Spleen (tissue), 11 donors: ENCODE measurements around the gene PSMA7. TPM values are rescaled to one million over a fixed set of nuclear protein-coding genes. Genes with fewer than 3 reads are reported as not detected.

Experiments used
- DNase-seq: peaks from one replicate; pipeline ENCODE4 v3.0.0-alpha.2; 2020
- H3K27ac ChIP-seq, 8 donors: fragments of 200-600 bp; sonication (generic) in 7 of 8; 1 replicate in 4 of 8; 2 replicates in 4 of 8; pipeline versions ENCODE4 v1.5.0 to v1.8.0; 2016 to 2021; ENCODE audit warnings: inconsistent platforms in 4 of 8, mild to moderate bottlenecking in 4 of 8, moderate library complexity in 1 of 8
- H3K27me3 ChIP-seq, 7 donors: fragments of 200-600 bp; sonication (generic) in 6 of 7; replicated peaks in 1 of 7; 1 replicate in 4 of 7; 2 replicates in 3 of 7; pipeline versions ENCODE4 v1.5.0 to v1.8.0; 2016 to 2021; ENCODE audit warnings: inconsistent platforms in 3 of 7, mild to moderate bottlenecking in 1 of 7
- H3K36me3 ChIP-seq, 6 donors: fragments of 200-600 bp; sonication (generic) in 5 of 6; 1 replicate in 4 of 6; 2 replicates in 2 of 6; pipeline versions ENCODE4 v1.5.0 to v1.8.0; 2016 to 2021; ENCODE audit warnings: inconsistent platforms in 2 of 6
- H3K4me1 ChIP-seq, 6 donors: fragments of 200-600 bp; sonication (generic) in 5 of 6; 1 replicate in 3 of 6; 2 replicates in 3 of 6; pipeline versions ENCODE4 v1.5.0 to v1.8.0; 2016 to 2021; ENCODE audit warnings: inconsistent platforms in 3 of 6
- H3K4me3 ChIP-seq, 8 donors: fragments of 200-600 bp; sonication (generic) in 7 of 8; 1 replicate in 4 of 8; 2 replicates in 4 of 8; pipeline versions ENCODE4 v1.5.0 to v1.8.0; 2016 to 2021; ENCODE audit warnings: inconsistent platforms in 4 of 8, mild to moderate bottlenecking in 4 of 8, moderate library complexity in 2 of 8
- H3K9me3 ChIP-seq, 8 donors: fragments of 200-600 bp; sonication (generic) in 7 of 8; 1 replicate in 4 of 8; 2 replicates in 4 of 8; pipeline versions ENCODE4 v1.5.0 to v1.8.0; 2016 to 2021; ENCODE audit warnings: inconsistent platforms in 4 of 8
- CTCF ChIP-seq, 11 experiments: fragments of 200-600 bp in 7 of 11; fragments of 450-650 bp in 4 of 11; sonication (generic) in 4 of 11; IDR thresholded peaks in 8 of 11; conservative IDR thresholded peaks in 3 of 11; 1 replicate in 7 of 11; 2 replicates in 4 of 11; pipeline versions ENCODE4 v1.4.0 to v1.8.0; 2016 to 2021; ENCODE audit warnings: antibody characterized with exemption in 11 of 11, inconsistent platforms in 4 of 11, mild to moderate bottlenecking in 1 of 11
- POLR2A ChIP-seq, 3 donors: fragments of 450-650 bp; IDR thresholded peaks; one replicate each; pipeline ENCODE4 v1.5.1; 2017; ENCODE audit warnings: antibody characterized with exemption in 3 of 3, mild to moderate bottlenecking in 1 of 3
- POLR2AphosphoS5 ChIP-seq, 3 donors: sonication (generic); formaldehyde crosslinking; IDR thresholded peaks; one replicate each; pipeline ENCODE4 v1.5.1; 2017; ENCODE audit warnings: antibody characterized with exemption in 3 of 3
- WGBS, 5 donors: extraction: QIAGEN DNeasy Blood & Tissue Kit in 3 of 5; methylation state at CpG; one replicate each; pipeline versions ENCODE4 v1.1.5 to v1.1.7; 2013 to 2018; 5-methylcytosine and 5-hydroxymethylcytosine counted together
- intact Hi-C: fragments of 100-400 bp; cut with DNase I; formaldehyde crosslinking; loops from one replicate; pipeline ENCODE4 v1.15.0; 2023; ENCODE audit warnings: low total_unique reads
- polyA plus RNA-seq, 3 donors: library from polyadenylated mRNA; stranded (reverse); fragments of 200-250 nt; gene quantifications; one replicate each; pipeline ENCODE4 v1.2.1, GENCODE V29; 2013
- total RNA-seq, 7 donors: library from RNA; depleted of rRNA in 3 of 7; stranded (reverse); fragments of >200 nt in 3 of 7; fragmentation: NEBNext Ultra II Directional in 4 of 7; extraction: Animal tissue kit (Norgen Biotek cat#: 25700) in 4 of 7; gene quantifications; one replicate each; pipeline versions ENCODE4 v1.1.0 to v1.2.1, GENCODE V29; 2016 to 2021
- donor health status: healthy with polysubstance abuse.
- donor health status: DM: no; HTN: no; CAD: no; lungs with moderate emphysema.
- donor health status: DM: no; HTN: no; CAD: no.
- donor health status: Bipolar disorder and iron deficiency.
- donor health status: healthy.
- donor health status: DM: no; HTN: no; CAD: no.
- donor health status: DM: yes; HTN: yes; CAD: no.

Gene PSMA7
- total and polyA plus RNA-seq, 10 donors, result 157 to 281 (median 184) TPM

- peaks cover 4 to 85% (median 36%) of the 10 kb centered on the region in 6 donors for H3K4me1 ChIP-seq
- H3K9me3 ChIP-seq, result no peaks in the 10 kb centered on the region
- intact Hi-C loops, result no loop called here
- H3K4me3 ChIP-seq, result no peak overlapping the region
- TF ChIP-seq CTCF (IDR thresholded peaks at IDR 0.05 in 8 of 11, conservative IDR thresholded peaks at IDR 0.05 in 3 of 11) (no peak), POLR2A (IDR thresholded peaks at IDR 0.05) (no peak), POLR2AphosphoS5 (IDR thresholded peaks at IDR 0.05) (no peak)
- no peaks in the 10 kb centered on the region for H3K27me3 ChIP-seq
- no peak overlapping the region for H3K27ac ChIP-seq
- 90 to 94% (median 94%) methylated on average over 6 of the region's 6 CpGs for WGBS, 5 donors
- no peak for DNase-seq
- peaks cover 0 to 96% (median 78%) of the 10 kb centered on the region in 6 donors for H3K36me3 ChIP-seq
These were observed 14.7 kb downstream of the PSMA7 start for GRCh38 chr20:62128502-62128901.

- Histone ChIP-seq H3K4me1 (peaks cover 7 to 85% (median 35%) of the 10 kb centered on the region in 6 donors), H3K27ac (no peak overlapping the region), H3K4me3 (no peak overlapping the region), H3K36me3 (peaks cover 0 to 89% (median 74%) of the 10 kb centered on the region in 6 donors), H3K27me3 (no peaks in the 10 kb centered on the region), H3K9me3 (no peaks in the 10 kb centered on the region)
- TF ChIP-seq CTCF (IDR thresholded peaks at IDR 0.05 in 8 of 11, conservative IDR thresholded peaks at IDR 0.05 in 3 of 11), result no peak
- intact Hi-C loops, result no loop called here
- DNase-seq, result no peak
- 82 to 92% (median 89%) methylated on average over 6 of the region's 6 CpGs for whole genome bisulfite sequencing, 5 donors
These were observed 15.4 kb downstream of the PSMA7 start for GRCh38 chr20:62127799-62128198.

DNA sequence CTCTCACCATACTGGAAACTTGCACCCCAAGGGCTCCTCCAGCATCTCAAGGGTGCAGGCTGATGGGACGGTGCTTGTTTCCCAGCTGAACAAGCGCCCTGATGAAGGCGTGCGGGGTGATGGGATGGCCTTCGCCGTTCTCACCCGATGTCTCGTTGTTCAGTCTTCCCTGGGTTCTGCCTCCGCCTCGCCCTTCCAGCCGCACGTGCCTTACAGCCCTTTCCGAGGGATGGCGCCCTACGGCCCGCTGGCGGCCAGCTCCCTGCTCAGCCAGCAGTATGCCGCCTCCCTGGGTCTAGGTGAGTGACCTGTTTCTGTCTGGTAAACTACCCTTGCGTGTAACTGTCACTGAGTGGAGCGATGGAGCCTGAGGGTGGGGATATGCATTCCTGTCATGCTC lies 17.1 kb downstream of the PSMA7 start:
- H3K27ac ChIP-seq, result no peak overlapping the region
- H3K36me3 ChIP-seq, result peaks cover 0 to 73% (median 58%) of the 10 kb centered on the region in 6 donors
- DNase-seq, result no peak
- intact Hi-C loops, result no loop called here
- H3K4me1 ChIP-seq, result peaks cover 7 to 76% (median 28%) of the 10 kb centered on the region in 6 donors
- H3K27me3 ChIP-seq, result no peaks in the 10 kb centered on the region
- no peak overlapping the region for H3K4me3 ChIP-seq
- H3K9me3 ChIP-seq, result no peaks in the 10 kb centered on the region
- WGBS, 5 donors, result 94 to 97% (median 96%) methylated on average over 19 to 20 of the region's 20 CpGs
- no peak for TF ChIP-seq POLR2A (IDR thresholded peaks at IDR 0.05)
- peak in 1 of 3 donors; percentile 23 for TF ChIP-seq POLR2AphosphoS5 (IDR thresholded peaks at IDR 0.05)
- no peak for TF ChIP-seq CTCF (IDR thresholded peaks at IDR 0.05 in 8 of 11, conservative IDR thresholded peaks at IDR 0.05 in 3 of 11)

GRCh38 chr20:62123450-62124118 lies 19.6 kb downstream of the PSMA7 start:
- intact Hi-C loops, result loop anchor here (5.0 kb wide), 1 partner anchor 56 kb away; the partner anchor contains the start of gene TAF4
- TF ChIP-seq POLR2AphosphoS5 (IDR thresholded peaks at IDR 0.05) (no peak), POLR2A (IDR thresholded peaks at IDR 0.05) (no peak), CTCF (IDR thresholded peaks at IDR 0.05 in 8 of 11, conservative IDR thresholded peaks at IDR 0.05 in 3 of 11) (no peak)
- 40 to 47% (median 45%) methylated on average over 14 to 19 of the region's 19 CpGs for WGBS, 5 donors

More at GRCh38 chr20:62123450-62124118, 19.6 kb downstream of the PSMA7 start:
- Histone ChIP-seq H3K27me3 (peaks cover 0 to 7% (median 0%) of the 10 kb centered on the region in 7 donors), H3K4me3 (peak overlapping the region; percentile 67 to 96 (median 86)), H3K27ac (peak overlapping the region in 7 of 8 donors; percentile 70 to 97 (median 94)), H3K4me1 (peaks cover 7 to 59% (median 25%) of the 10 kb centered on the region in 6 donors), H3K9me3 (no peaks in the 10 kb centered on the region), H3K36me3 (peaks cover 0 to 47% (median 36%) of the 10 kb centered on the region in 6 donors)
- DNase-seq, result no peak
